ENCODE measurements around the gene SERTAD1.

DNA sequence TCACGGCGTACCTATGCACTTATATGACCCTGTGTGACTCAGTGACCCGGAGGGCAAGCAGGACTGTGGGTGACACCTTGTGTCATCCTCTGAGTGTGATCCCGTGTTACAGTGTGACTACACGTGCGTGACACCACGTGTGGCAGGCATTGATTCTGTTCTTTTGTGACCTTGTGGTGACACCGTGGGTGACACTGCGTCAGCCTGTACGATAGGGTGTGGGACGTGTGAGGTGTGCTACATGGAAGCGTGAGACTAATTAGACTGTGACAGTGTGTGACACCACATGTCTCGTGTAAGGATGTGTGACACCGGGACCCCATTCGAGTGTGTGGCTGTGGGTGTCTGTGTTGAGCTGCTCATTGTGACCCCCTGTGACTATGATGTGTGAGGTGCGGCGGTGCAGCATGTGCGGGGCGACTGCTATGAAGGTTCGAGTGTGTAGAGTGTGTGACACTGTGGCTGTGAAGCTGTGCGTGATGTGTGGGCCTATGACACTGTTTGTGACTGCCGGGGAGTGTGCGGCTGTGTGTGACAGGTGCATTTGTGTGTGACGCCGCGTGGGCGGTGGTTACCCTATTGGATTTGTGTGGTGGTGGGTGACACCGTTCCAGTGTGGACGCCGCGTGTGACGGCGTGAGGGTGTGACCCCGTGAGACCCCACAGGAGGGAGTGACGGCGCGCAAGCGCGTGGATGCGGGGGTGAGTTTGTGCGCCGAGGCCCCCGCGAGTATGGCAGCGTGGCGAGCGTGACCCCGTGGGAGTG is 40.6 kb upstream of the SERTAD1 start:
- TF ChIP-seq EZH2 (IDR thresholded peaks at IDR 0.05) (no peak), POLR2AphosphoS5 (IDR thresholded peaks at IDR 0.05; ENCODE audit: borderline replicate concordance, low read depth, low read length) (no peak)

All from SK-N-MC (cell line).